Endothelial cell of hepatic sinusoid (primary cell): ENCODE data around the gene TMA16.

Source experiments
- in situ Hi-C: cut with HindIII; loops from 2 replicates; pipeline ENCODE4 v1.10.0; 2017; ENCODE audit warnings: low sequenced_read_pairs

The TMA16 gene

GRCh38 chr4:163558539-163559044 is 64.1 kb downstream of the TMA16 start:
- in situ Hi-C loops = no loop called here

GRCh38 chr4:163562496-163562895 is 68.0 kb downstream of the TMA16 start:
- in situ Hi-C loops = no loop called here

GRCh38 chr4:163563592-163563991 is 69.1 kb downstream of the TMA16 start:
- in situ Hi-C loops = no loop called here

GRCh38 chr4:163564221-163564720 is 69.8 kb downstream of the TMA16 start:
- in situ Hi-C loops = no loop called here

- in situ Hi-C loops = no loop called here
These were observed 71.0 kb downstream of the TMA16 start for GRCh38 chr4:163565226-163566135.

- in situ Hi-C loops = no loop called here
These were observed 71.8 kb downstream of the TMA16 start for GRCh38 chr4:163566257-163566796.

GRCh38 chr4:163568843-163569242 is 74.4 kb downstream of the TMA16 start:
- in situ Hi-C loops = no loop called here
